GM23338 (cell line): ENCODE measurements around the gene HOXA10. TPM values are rescaled to one million over a fixed set of nuclear protein-coding genes. Genes with fewer than 3 reads are reported as not detected.
A peak's percentile ranks its signal among the peaks of the same experiment; 100 is the strongest.

Experiments used
- ATAC-seq: fragments of 200-7000 bp; cut with Tn5 transposase; 3 replicates; pipeline ENCODE4 v1.9.1; 2020
- DNase-seq: peaks from one replicate; pipeline ENCODE4 v3.0.0-alpha.2; 2015; ENCODE audit warnings: low spot score
- H2AFZ ChIP-seq: fragments of 200-600 bp; sonication (generic); 2 replicates; pipeline ENCODE4 v1.8.0; 2016; ENCODE audit warnings: antibody characterized with exemption, mild to moderate bottlenecking, moderate library complexity
- H3F3A ChIP-seq: fragments of 200-600 bp; sonication (generic); replicated peaks from 2 replicates; pipeline ENCODE4 v1.8.0; 2017; ENCODE audit warnings: antibody characterized with exemption, mixed run types, low read depth
- H3K27ac ChIP-seq: fragments of 200-600 bp; sonication (generic); 2 replicates; pipeline ENCODE4 v1.6.1; 2016; ENCODE audit warnings: low read depth
- H3K27me3 ChIP-seq: fragments of 200-600 bp; sonication (generic); 2 replicates; pipeline ENCODE4 v1.8.0; 2016; ENCODE audit warnings: mild to moderate bottlenecking, mixed run types, moderate library complexity; ENCODE audit not compliant: insufficient read depth
- H3K36me3 ChIP-seq: fragments of 200-600 bp; sonication (generic); 2 replicates; pipeline ENCODE4 v1.8.0; 2016; ENCODE audit warnings: mild to moderate bottlenecking; ENCODE audit not compliant: insufficient read depth
- H3K4me1 ChIP-seq: fragments of 200-600 bp; sonication (generic); 2 replicates; pipeline ENCODE4 v1.8.0; 2016; ENCODE audit warnings: mild to moderate bottlenecking, moderate library complexity; ENCODE audit not compliant: insufficient read depth
- H3K4me2 ChIP-seq: fragments of 200-600 bp; sonication (generic); 2 replicates; pipeline ENCODE4 v1.7.1; 2017; ENCODE audit warnings: mixed run types
- H3K4me3 ChIP-seq: fragments of 200-600 bp; sonication (generic); 2 replicates; pipeline ENCODE4 v1.6.1; 2016; ENCODE audit warnings: mixed run types
- H3K79me2 ChIP-seq: fragments of 200-600 bp; sonication (generic); replicated peaks from 2 replicates; pipeline ENCODE4 v1.8.0; 2017; ENCODE audit warnings: mild to moderate bottlenecking; ENCODE audit not compliant: insufficient read depth
- H3K9me2 ChIP-seq: fragments of 200-600 bp; sonication (generic); 2 replicates; pipeline ENCODE4 v1.8.0; 2017; ENCODE audit not compliant: insufficient read depth
- H4K20me1 ChIP-seq: fragments of 200-600 bp; sonication (generic); replicated peaks from 2 replicates; pipeline ENCODE4 v1.8.0; 2017; ENCODE audit warnings: mild to moderate bottlenecking; ENCODE audit not compliant: insufficient read depth
- H3K27ac Mint-ChIP-seq: 2 replicates; pipeline ENCODE4 v1.8.0; 2020; ENCODE audit warnings: inconsistent platforms, mild to moderate bottlenecking, moderate library complexity, mixed read lengths
- H3K27me3 Mint-ChIP-seq: 3 replicates; pipeline ENCODE4 v1.8.0; 2022; ENCODE audit warnings: low read depth, mild to moderate bottlenecking, moderate library complexity, mixed read lengths, inconsistent platforms; ENCODE audit not compliant: insufficient read depth, poor library complexity
- H3K36me3 Mint-ChIP-seq: 3 replicates; pipeline ENCODE4 v1.8.0; 2021; ENCODE audit warnings: low read depth, mild to moderate bottlenecking, inconsistent platforms, moderate library complexity, mixed read lengths
- H3K4me1 Mint-ChIP-seq: 3 replicates; pipeline ENCODE4 v1.8.0; 2020; ENCODE audit warnings: mild to moderate bottlenecking, inconsistent platforms, mixed read lengths
- H3K4me3 Mint-ChIP-seq: 3 replicates; pipeline ENCODE4 v1.8.0; 2021; ENCODE audit warnings: moderate library complexity, mild to moderate bottlenecking, inconsistent platforms, mixed read lengths
- H3K9me3 Mint-ChIP-seq: 3 replicates; pipeline ENCODE4 v1.8.0; 2020; ENCODE audit warnings: moderate library complexity, mild to moderate bottlenecking, inconsistent platforms, mixed read lengths
- ETS1 ChIP-seq: IDR thresholded peaks from 2 replicates; pipeline ENCODE4 v1.6.1; 2016; ENCODE audit warnings: antibody characterized with exemption
- EZH2 ChIP-seq: fragments of 200-600 bp; sonication (generic); IDR thresholded peaks from one replicate; pipeline ENCODE4 v1.8.0; 2017; ENCODE audit warnings: antibody characterized with exemption, mild to moderate bottlenecking, low read depth; ENCODE audit not compliant: unreplicated experiment
- EZH2phosphoT487 ChIP-seq: fragments of 200-600 bp; sonication (generic); IDR thresholded peaks from one replicate; pipeline ENCODE4 v1.8.1; 2018; ENCODE audit warnings: antibody characterized with exemption; ENCODE audit not compliant: unreplicated experiment
- JUNB ChIP-seq: IDR thresholded peaks from one replicate; pipeline ENCODE4 v1.6.1; 2016; ENCODE audit warnings: antibody characterized with exemption; ENCODE audit not compliant: unreplicated experiment
- ZNF114 ChIP-seq: fragments of 250-450 bp; sonication (Bioruptor Pico); IDR thresholded peaks from 2 replicates; pipeline ENCODE4 v1.5.0; 2020; ENCODE audit warnings: mild to moderate bottlenecking, moderate library complexity
- polyA plus RNA-seq: library from polyadenylated mRNA; unstranded; fragments of >200 nt; fragmentation: Nextera tagmentation; extraction: Ambion mirVana; gene quantifications from 2 replicates; pipeline ENCODE4 v1.2.1, GENCODE V29; 2016
- total RNA-seq: library from RNA; depleted of rRNA; stranded (reverse); fragments of >200 nt; shearing (Covaris generic); gene quantifications from 2 replicates; pipeline ENCODE4 v1.2.3, GENCODE V29; 2014

Gene HOXA10
- total and polyA plus RNA-seq, 2 experiments from 2014 or later, result not detected

GRCh38 chr7:27205325-27206280, 31.5 kb upstream of the HOXA10 start:
- Histone ChIP-seq H3K27me3 (peaks cover 100% of the 10 kb centered on the region), H3K27ac (no peak overlapping the region), H3K4me2 (0 out of 2 replicates have a peak overlapping the region, but pooled peaks have one; percentile 26), H3K9me2 (no peaks in the 10 kb centered on the region), H2AFZ (no peak overlapping the region), H3F3A (peaks cover 50% of the 10 kb centered on the region), H3K79me2 (no peaks in the 10 kb centered on the region), H3K36me3 (no peaks in the 10 kb centered on the region), H3K4me3 (no peak overlapping the region), H3K4me1 (peaks cover 27% of the 10 kb centered on the region; the same call in 1 of the 2 replicates), H4K20me1 (peaks cover 55% of the 10 kb centered on the region)
- H3K36me3 Mint-ChIP-seq, result no peaks in the 10 kb centered on the region
- no peak overlapping the region for H3K27ac Mint-ChIP-seq
- peak; percentile 20 for ATAC-seq
- peaks cover 100% of the 10 kb centered on the region for H3K27me3 Mint-ChIP-seq
- no peaks in the 10 kb centered on the region; the same call in 2 of the 3 replicates for H3K9me3 Mint-ChIP-seq
- peak; percentile 58 for DNase-seq
- peak overlapping the region; percentile 21; the same call in 1 of the 3 replicates for H3K4me3 Mint-ChIP-seq
- peaks cover 18% of the 10 kb centered on the region for H3K4me1 Mint-ChIP-seq
- TF ChIP-seq EZH2 (peak; percentile 97), EZH2phosphoT487 (peak; percentile 26), ZNF114 (CRISPR knock-in tag) (no peak), ETS1 (no peak), JUNB (no peak)

- ATAC-seq, result peak; percentile 15
- Mint-ChIP-seq H3K36me3 (no peaks in the 10 kb centered on the region), H3K27me3 (peaks cover 98% of the 10 kb centered on the region), H3K27ac (no peak overlapping the region), H3K4me3 (0 out of 3 replicates have a peak overlapping the region, but pooled peaks have one; percentile 42), H3K4me1 (peaks cover 22% of the 10 kb centered on the region), H3K9me3 (no peaks in the 10 kb centered on the region; the same call in 2 of the 3 replicates)
- H2AFZ ChIP-seq, result no peak overlapping the region
- peaks cover 57% of the 10 kb centered on the region for H4K20me1 ChIP-seq
- H3K36me3 ChIP-seq, result no peaks in the 10 kb centered on the region
- no peaks in the 10 kb centered on the region for H3K9me2 ChIP-seq
- peak overlapping the region; percentile 48; the same call in 1 of the 2 replicates for H3K4me2 ChIP-seq
- TF ChIP-seq ZNF114 (CRISPR knock-in tag) (no peak), EZH2 (peak; percentile 99), EZH2phosphoT487 (peak; percentile 94)
- H3K27ac ChIP-seq, result no peak overlapping the region
- no peaks in the 10 kb centered on the region for H3K79me2 ChIP-seq
- peaks cover 25% of the 10 kb centered on the region; the same call in 1 of the 2 replicates for H3K4me1 ChIP-seq
- H3K4me3 ChIP-seq, result no peak overlapping the region
- H3F3A ChIP-seq, result peaks cover 53% of the 10 kb centered on the region
- peak; percentile 46 for DNase-seq
- H3K27me3 ChIP-seq, result peaks cover 100% of the 10 kb centered on the region
Observed at GRCh38 chr7:27204851-27205322, 30.8 kb upstream of the HOXA10 start.
